Activated naive CD8-positive, alpha-beta T cell (primary cell): ENCODE results near the gene ZBTB44.

Experiments
- H3K27ac Mint-ChIP-seq: one replicate; pipeline ENCODE4 v1.8.0; 2021; ENCODE audit warnings: mixed read lengths
- H3K27me3 Mint-ChIP-seq: one replicate; pipeline ENCODE4 v1.8.0; 2021; ENCODE audit warnings: mixed read lengths
- H3K36me3 Mint-ChIP-seq: one replicate; pipeline ENCODE4 v1.8.0; 2021; ENCODE audit warnings: mixed read lengths
- H3K4me1 Mint-ChIP-seq: one replicate; pipeline ENCODE4 v1.8.0; 2021; ENCODE audit warnings: low read depth, mixed read lengths
- H3K4me3 Mint-ChIP-seq: one replicate; pipeline ENCODE4 v1.8.0; 2021; ENCODE audit warnings: mild to moderate bottlenecking, mixed read lengths
- H3K9me3 Mint-ChIP-seq: one replicate; pipeline ENCODE4 v1.8.0; 2021; ENCODE audit warnings: low read depth, mixed read lengths

ZBTB44 gene

DNA sequence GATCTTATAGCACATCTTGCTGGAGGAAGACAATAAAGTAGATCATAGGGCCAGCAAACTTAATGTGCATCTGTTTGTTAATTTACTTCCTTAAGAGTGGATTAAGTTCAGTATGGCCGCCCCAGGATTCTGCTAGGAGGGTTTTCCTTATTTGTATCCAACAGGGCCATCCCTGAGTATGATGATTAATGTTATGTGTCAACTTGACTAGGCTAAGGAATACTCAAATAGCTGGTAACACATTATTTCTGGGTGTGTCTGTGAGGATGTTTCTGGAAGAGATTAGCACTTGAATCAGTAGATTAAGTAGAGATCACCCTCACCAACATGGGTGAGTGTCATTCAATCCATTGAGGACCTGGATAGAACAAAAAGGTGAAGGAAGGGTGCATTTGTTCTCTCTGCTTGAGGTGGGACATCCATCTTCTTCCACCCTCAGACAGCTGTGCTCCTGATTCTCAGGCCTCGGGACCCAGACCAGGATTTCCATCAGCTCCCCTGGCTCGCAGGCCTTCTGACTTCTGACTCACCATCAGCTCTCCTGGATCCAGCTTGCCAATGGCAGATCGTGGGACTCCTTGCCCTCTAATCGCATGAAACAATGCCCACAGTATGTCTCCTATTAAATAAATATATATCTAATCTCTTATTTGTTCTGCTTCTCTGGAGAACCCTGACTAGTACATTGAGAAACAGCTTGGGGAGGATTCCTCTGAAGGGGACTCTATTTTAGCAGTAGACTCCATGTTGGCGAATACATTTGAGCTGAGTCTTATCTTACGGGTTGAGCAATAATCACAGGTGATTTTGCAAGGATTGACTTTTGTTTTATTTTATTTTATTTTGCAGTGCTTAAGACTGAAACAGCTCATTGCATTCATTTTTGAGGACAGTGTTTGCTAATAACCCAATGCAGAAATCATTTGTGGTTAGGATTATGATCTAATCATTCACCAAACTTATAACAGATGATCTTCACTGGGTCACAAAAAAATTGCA, 9.0 kb upstream of the ZBTB44 start:
- peaks cover 15% of the 10 kb centered on the region for H3K36me3 Mint-ChIP-seq
- no peaks in the 10 kb centered on the region for H3K4me1 Mint-ChIP-seq
- peaks cover 18% of the 10 kb centered on the region for H3K9me3 Mint-ChIP-seq
- H3K27me3 Mint-ChIP-seq: no peaks in the 10 kb centered on the region
- no peak overlapping the region for H3K27ac Mint-ChIP-seq
- H3K4me3 Mint-ChIP-seq: no peak overlapping the region

- peaks cover 15% of the 10 kb centered on the region for H3K9me3 Mint-ChIP-seq
- no peak overlapping the region for H3K4me3 Mint-ChIP-seq
- no peak overlapping the region for H3K27ac Mint-ChIP-seq
- no peaks in the 10 kb centered on the region for H3K4me1 Mint-ChIP-seq
- peaks cover 4% of the 10 kb centered on the region for H3K36me3 Mint-ChIP-seq
- no peaks in the 10 kb centered on the region for H3K27me3 Mint-ChIP-seq
Measured at GRCh38 chr11:130322126-130322525, 7.4 kb upstream of the ZBTB44 start.

DNA sequence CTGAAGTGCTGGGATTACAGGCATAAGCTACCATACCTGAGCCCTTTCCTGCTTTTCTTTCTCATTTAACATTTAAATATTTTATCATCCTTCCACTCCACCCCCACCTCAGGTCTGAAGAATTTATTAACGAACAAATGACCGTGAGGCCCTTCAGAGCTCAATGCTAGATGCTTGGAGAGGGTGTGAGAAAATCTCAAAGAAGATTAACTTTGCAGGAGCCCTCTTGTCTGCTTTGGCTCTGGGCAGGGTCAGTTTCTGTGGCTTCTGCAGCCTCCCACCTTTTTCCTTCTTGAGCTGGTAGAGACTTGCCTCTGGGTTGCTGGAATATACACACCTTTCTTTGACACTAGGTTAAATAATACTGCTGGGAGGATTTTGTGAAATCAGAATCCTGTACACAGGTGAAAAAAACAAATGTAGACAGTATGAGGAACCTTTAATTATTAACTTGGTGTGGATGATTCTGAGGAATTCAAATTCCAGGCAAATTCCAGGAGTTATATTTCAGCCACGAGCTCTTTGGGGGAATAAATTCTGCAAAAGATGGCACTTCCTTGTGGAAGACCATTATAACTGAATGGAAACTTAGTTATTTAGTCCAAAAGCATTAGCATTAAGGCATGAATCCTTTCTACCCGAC, 3.4 kb upstream of the ZBTB44 start:
- Mint-ChIP-seq H3K4me1 (peaks cover 15% of the 10 kb centered on the region), H3K27me3 (no peaks in the 10 kb centered on the region), H3K4me3 (no peak overlapping the region), H3K36me3 (peaks cover 3% of the 10 kb centered on the region), H3K9me3 (peaks cover 12% of the 10 kb centered on the region), H3K27ac (no peak overlapping the region)

- H3K27me3 Mint-ChIP-seq: no peaks in the 10 kb centered on the region
- H3K4me3 Mint-ChIP-seq: peak overlapping the region; percentile 91
- peak overlapping the region; percentile 97 for H3K27ac Mint-ChIP-seq
- no peaks in the 10 kb centered on the region for H3K9me3 Mint-ChIP-seq
- no peaks in the 10 kb centered on the region for H3K36me3 Mint-ChIP-seq
- H3K4me1 Mint-ChIP-seq: peaks cover 36% of the 10 kb centered on the region
Measured at GRCh38 chr11:130315354-130315970, 745 bp upstream of the ZBTB44 start.

GRCh38 chr11:130314184-130314749, 450 bp downstream of the ZBTB44 start:
- Mint-ChIP-seq H3K27me3 (no peaks in the 10 kb centered on the region), H3K4me1 (peaks cover 43% of the 10 kb centered on the region), H3K36me3 (no peaks in the 10 kb centered on the region), H3K27ac (peak overlapping the region; percentile 93), H3K9me3 (no peaks in the 10 kb centered on the region), H3K4me3 (peak overlapping the region; percentile 96)

- Mint-ChIP-seq H3K9me3 (no peaks in the 10 kb centered on the region), H3K27me3 (no peaks in the 10 kb centered on the region), H3K36me3 (no peaks in the 10 kb centered on the region), H3K4me3 (peak overlapping the region; percentile 96), H3K27ac (peak overlapping the region; percentile 93), H3K4me1 (peaks cover 48% of the 10 kb centered on the region)
Measured at GRCh38 chr11:130313383-130314183, 1.1 kb downstream of the ZBTB44 start.

GRCh38 chr11:130312046-130312445, 2.7 kb downstream of the ZBTB44 start:
- Mint-ChIP-seq H3K36me3 (peaks cover 2% of the 10 kb centered on the region), H3K27ac (no peak overlapping the region), H3K9me3 (no peaks in the 10 kb centered on the region), H3K4me1 (peaks cover 59% of the 10 kb centered on the region), H3K4me3 (peak overlapping the region; percentile 96), H3K27me3 (no peaks in the 10 kb centered on the region)

DNA sequence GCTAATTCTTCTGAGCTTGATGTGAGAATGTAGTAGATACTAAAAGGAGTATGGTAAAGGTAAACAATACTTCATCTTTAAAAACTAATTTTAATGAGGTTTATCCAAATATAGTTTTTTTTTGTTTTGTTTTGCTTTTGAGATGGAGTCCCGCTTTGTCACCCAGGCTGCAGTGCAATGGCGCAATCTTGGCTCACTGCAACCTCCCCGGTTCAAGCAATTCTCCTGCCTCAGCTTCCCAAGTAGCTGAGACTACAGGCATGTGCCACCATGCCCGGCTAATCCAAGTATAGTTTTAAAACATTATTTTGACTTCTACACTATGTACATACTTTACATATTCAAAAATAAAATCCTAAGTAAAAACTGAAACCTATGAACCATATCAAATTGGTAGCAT, 4.1 kb downstream of the ZBTB44 start:
- H3K27me3 Mint-ChIP-seq: no peaks in the 10 kb centered on the region
- peaks cover 61% of the 10 kb centered on the region for H3K4me1 Mint-ChIP-seq
- no peaks in the 10 kb centered on the region for H3K9me3 Mint-ChIP-seq
- no peak overlapping the region for H3K4me3 Mint-ChIP-seq
- no peak overlapping the region for H3K27ac Mint-ChIP-seq
- H3K36me3 Mint-ChIP-seq: peaks cover 6% of the 10 kb centered on the region

- H3K27ac Mint-ChIP-seq: no peak overlapping the region
- no peak overlapping the region for H3K4me3 Mint-ChIP-seq
- H3K9me3 Mint-ChIP-seq: no peaks in the 10 kb centered on the region
- peaks cover 69% of the 10 kb centered on the region for H3K4me1 Mint-ChIP-seq
- peaks cover 6% of the 10 kb centered on the region for H3K36me3 Mint-ChIP-seq
- H3K27me3 Mint-ChIP-seq: no peaks in the 10 kb centered on the region
Measured at GRCh38 chr11:130308886-130309285, 5.8 kb downstream of the ZBTB44 start.

GRCh38 chr11:130308059-130308458, 6.7 kb downstream of the ZBTB44 start:
- H3K4me3 Mint-ChIP-seq: no peak overlapping the region
- H3K27me3 Mint-ChIP-seq: no peaks in the 10 kb centered on the region
- peaks cover 67% of the 10 kb centered on the region for H3K4me1 Mint-ChIP-seq
- H3K27ac Mint-ChIP-seq: no peak overlapping the region
- no peaks in the 10 kb centered on the region for H3K9me3 Mint-ChIP-seq
- H3K36me3 Mint-ChIP-seq: peaks cover 6% of the 10 kb centered on the region

GRCh38 chr11:130304651-130305050, 10.1 kb downstream of the ZBTB44 start:
- H3K9me3 Mint-ChIP-seq: no peaks in the 10 kb centered on the region
- peaks cover 67% of the 10 kb centered on the region for H3K4me1 Mint-ChIP-seq
- H3K27ac Mint-ChIP-seq: no peak overlapping the region
- no peak overlapping the region for H3K4me3 Mint-ChIP-seq
- peaks cover 15% of the 10 kb centered on the region for H3K36me3 Mint-ChIP-seq
- no peaks in the 10 kb centered on the region for H3K27me3 Mint-ChIP-seq

GRCh38 chr11:130301002-130301401, 13.7 kb downstream of the ZBTB44 start:
- Mint-ChIP-seq H3K27ac (peak overlapping the region; percentile 64), H3K4me1 (peaks cover 67% of the 10 kb centered on the region), H3K9me3 (no peaks in the 10 kb centered on the region), H3K27me3 (no peaks in the 10 kb centered on the region), H3K4me3 (no peak overlapping the region), H3K36me3 (peaks cover 15% of the 10 kb centered on the region)

GRCh38 chr11:130300567-130300966, 14.2 kb downstream of the ZBTB44 start:
- H3K27ac Mint-ChIP-seq: peak overlapping the region; percentile 3
- peaks cover 15% of the 10 kb centered on the region for H3K36me3 Mint-ChIP-seq
- H3K4me3 Mint-ChIP-seq: no peak overlapping the region
- H3K27me3 Mint-ChIP-seq: no peaks in the 10 kb centered on the region
- peaks cover 66% of the 10 kb centered on the region for H3K4me1 Mint-ChIP-seq
- H3K9me3 Mint-ChIP-seq: no peaks in the 10 kb centered on the region

DNA sequence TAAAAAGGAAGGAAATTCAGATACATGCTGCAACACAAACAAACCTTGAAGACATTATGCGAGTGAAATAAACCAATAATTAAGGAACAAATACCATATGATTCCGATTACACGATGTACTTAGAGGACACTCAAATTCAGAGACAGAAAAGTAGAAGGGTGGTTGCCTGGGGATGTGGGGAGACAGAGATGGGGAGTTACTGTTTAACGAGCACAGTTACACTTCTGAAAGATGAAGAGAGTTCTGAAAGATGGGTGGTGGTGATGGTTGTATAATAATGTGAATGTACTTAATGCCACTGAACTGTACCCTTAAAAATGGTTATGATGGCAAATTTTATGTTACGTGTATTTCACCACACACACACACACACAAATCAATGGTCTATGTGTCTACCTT, 14.7 kb downstream of the ZBTB44 start:
- peaks cover 15% of the 10 kb centered on the region for H3K36me3 Mint-ChIP-seq
- H3K9me3 Mint-ChIP-seq: no peaks in the 10 kb centered on the region
- no peak overlapping the region for H3K4me3 Mint-ChIP-seq
- H3K27me3 Mint-ChIP-seq: no peaks in the 10 kb centered on the region
- peaks cover 63% of the 10 kb centered on the region for H3K4me1 Mint-ChIP-seq
- H3K27ac Mint-ChIP-seq: no peak overlapping the region
